IPS DF 6.9 (cell line): ENCODE data around the gene SPRED2.

Experiments used
- DNase-seq: peaks from one replicate; pipeline ENCODE4 v3.0.0-alpha.2; 2013; ENCODE audit warnings: low read depth, low spot score
- H3K27ac ChIP-seq: one replicate; pipeline ENCODE4 v1.5.1; 2013; ENCODE audit warnings: low read length, control low read depth
- H3K27me3 ChIP-seq: 2 replicates; pipeline ENCODE4 v1.6.1; 2013; ENCODE audit warnings: mild to moderate bottlenecking, low read length; ENCODE audit not compliant: control insufficient read depth, insufficient read depth
- H3K36me3 ChIP-seq: 2 replicates; pipeline ENCODE4 v1.6.1; 2013; ENCODE audit warnings: low read length; ENCODE audit not compliant: control insufficient read depth, insufficient read depth
- H3K4me1 ChIP-seq: 2 replicates; pipeline ENCODE4 v1.6.1; 2013; ENCODE audit warnings: low read length; ENCODE audit not compliant: control insufficient read depth, insufficient read depth
- H3K4me3 ChIP-seq: 2 replicates; pipeline ENCODE4 v1.5.1; 2013; ENCODE audit warnings: mild to moderate bottlenecking, low read length
- H3K9me3 ChIP-seq: 2 replicates; pipeline ENCODE4 v1.6.1; 2013; ENCODE audit warnings: low read length, inconsistent platforms; ENCODE audit not compliant: control insufficient read depth, insufficient read depth
- WGBS: extraction: QIAGEN DNeasy Blood & Tissue Kit; methylation state at CpG from one replicate; pipeline ENCODE4 v1.1.7; 2013; ENCODE audit warnings: mixed read lengths, missing lambda C conversion rate; ENCODE audit not compliant: insufficient read length, insufficient coverage; 5-methylcytosine and 5-hydroxymethylcytosine counted together

The SPRED2 gene

DNA sequence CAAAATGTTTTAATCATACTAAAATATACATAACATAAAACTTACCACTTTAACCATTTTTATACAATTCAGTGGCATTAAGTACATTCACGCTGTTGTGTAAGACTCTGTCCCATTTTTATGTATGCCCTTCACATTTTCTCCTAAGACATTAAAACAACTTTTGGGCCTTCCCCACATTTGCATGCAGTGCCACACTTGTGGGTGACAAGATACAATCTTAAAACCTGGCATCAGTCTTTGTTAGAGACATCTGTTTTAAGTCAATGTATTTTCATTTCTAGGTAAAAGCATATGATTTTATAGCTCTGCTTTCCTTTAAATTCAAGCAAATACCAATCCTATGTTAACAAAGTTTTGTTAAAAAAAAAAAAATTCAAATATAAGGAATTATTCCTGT is 17.3 kb downstream of the SPRED2 start:
- no CpG with 5 or more reads among the region's 1 CpG for WGBS
- Histone ChIP-seq H3K27ac (no peak overlapping the region), H3K4me3 (no peak overlapping the region), H3K9me3 (no peaks in the 10 kb centered on the region), H3K36me3 (no peaks in the 10 kb centered on the region), H3K27me3 (no peaks in the 10 kb centered on the region), H3K4me1 (peaks cover 4% of the 10 kb centered on the region; the same call in 1 of the 2 replicates)
- DNase-seq = no peak

DNA sequence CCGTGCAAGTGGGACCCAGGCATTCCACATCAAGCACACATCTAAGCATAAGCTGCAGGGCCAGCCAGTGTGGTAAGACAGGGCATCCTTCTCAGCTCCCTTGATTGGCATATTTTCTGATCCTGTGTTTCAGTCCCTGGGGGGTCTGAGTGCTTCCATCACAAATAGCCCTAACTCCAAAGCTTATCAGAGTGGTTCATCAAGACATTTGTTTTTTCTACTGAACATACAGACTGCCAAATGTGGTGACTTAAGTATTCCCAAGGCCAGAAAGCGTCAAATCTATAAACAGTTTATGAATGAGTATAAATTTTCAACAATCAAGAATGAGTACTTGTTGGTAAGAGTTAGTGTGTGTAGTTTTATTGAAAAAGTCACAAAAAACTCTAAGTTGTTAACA is 18.8 kb downstream of the SPRED2 start:
- no CpG with 5 or more reads among the region's 2 CpGs for WGBS
- DNase-seq = no peak
- Histone ChIP-seq H3K36me3 (no peaks in the 10 kb centered on the region), H3K27ac (no peak overlapping the region), H3K4me1 (peaks cover 4% of the 10 kb centered on the region; the same call in 1 of the 2 replicates), H3K9me3 (no peaks in the 10 kb centered on the region), H3K27me3 (no peaks in the 10 kb centered on the region), H3K4me3 (no peak overlapping the region)

DNA sequence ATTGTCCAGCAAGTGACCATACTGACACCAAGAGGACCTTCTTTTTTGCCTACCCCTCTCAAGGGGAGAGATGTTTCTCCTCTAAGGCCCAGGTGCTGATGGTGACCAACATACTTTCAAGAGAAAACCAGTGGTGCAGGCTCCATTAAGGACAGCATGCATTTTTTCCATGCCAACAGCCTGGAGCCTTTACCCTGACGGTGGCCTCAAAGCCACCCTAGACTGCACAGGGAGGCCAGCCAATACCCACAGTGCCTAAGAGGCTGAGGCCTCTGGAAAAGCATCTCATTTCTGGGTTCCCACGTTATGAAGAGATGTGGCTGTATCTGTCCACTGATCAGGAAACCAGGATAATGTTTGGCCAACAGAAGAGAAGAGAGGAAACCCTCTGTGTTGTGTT is 19.3 kb downstream of the SPRED2 start:
- no peaks in the 10 kb centered on the region for H3K36me3 ChIP-seq
- DNase-seq = no peak
- peaks cover 4% of the 10 kb centered on the region; the same call in 1 of the 2 replicates for H3K4me1 ChIP-seq
- H3K27ac ChIP-seq = no peak overlapping the region
- H3K9me3 ChIP-seq = no peaks in the 10 kb centered on the region
- no CpG with 5 or more reads among the region's 2 CpGs for WGBS
- no peak overlapping the region for H3K4me3 ChIP-seq
- no peaks in the 10 kb centered on the region for H3K27me3 ChIP-seq

DNA sequence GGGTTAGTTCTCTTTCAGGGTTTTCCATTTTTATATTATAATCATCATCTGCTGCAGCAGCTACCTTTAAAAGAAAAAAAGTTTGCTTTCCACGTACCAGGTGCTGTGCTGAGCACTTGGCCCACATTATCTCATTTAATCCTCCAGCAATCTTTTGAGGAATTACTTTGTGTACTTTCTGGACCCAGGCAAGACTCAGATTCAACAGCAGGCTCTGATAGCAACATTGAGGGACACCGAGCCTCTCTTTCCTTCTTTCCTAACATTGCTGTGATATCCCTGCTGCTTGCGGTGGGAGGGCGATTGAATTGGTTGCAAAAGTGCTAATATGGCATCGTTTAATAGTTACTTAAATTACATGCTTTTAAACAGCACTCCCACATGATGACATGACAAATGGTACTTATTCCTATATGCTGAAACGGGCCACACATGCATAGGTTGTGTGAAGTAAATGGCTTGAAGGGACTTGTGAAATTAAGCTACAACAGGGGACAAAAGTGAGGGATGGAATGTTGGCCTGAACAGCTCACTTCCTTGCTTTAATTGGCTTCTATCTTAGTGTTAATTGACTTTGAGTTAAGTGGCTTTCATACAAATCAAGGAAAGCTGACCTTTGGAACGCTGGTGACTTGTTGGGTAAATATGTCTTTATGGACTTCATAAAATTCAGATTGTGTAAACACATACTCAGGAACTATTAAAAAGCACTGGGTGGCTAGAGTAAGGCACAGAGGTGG is 21.2 kb downstream of the SPRED2 start:
- no peak for DNase-seq
- WGBS = no CpG with 5 or more reads among the region's 7 CpGs
- Histone ChIP-seq H3K27me3 (no peaks in the 10 kb centered on the region), H3K4me1 (peaks cover 8% of the 10 kb centered on the region; the same call in 1 of the 2 replicates), H3K9me3 (no peaks in the 10 kb centered on the region), H3K27ac (no peak overlapping the region), H3K4me3 (no peak overlapping the region), H3K36me3 (no peaks in the 10 kb centered on the region)

DNA sequence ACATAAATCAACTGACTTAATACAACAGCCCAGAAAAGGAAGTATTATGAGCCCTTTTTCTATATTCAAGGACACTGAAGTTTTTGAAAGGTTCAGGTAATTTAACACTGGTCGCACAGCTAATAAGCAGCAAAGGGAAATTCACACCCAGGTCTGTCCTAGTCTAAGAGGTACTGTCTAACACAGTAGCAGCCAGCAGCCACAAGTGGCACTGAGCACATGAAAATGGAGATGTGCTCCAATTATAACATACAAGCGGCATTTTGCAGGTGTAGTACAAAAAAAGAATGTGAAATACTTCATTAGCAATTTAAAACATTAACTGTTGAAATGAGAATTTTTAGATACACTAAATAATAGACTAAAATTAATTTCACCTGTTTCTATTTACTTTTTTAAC is 23.4 kb downstream of the SPRED2 start:
- no peak overlapping the region for H3K4me3 ChIP-seq
- no peaks in the 10 kb centered on the region for H3K27me3 ChIP-seq
- no peak for DNase-seq
- peaks cover 10% of the 10 kb centered on the region; the same call in 1 of the 2 replicates for H3K4me1 ChIP-seq
- no peak overlapping the region for H3K27ac ChIP-seq
- H3K36me3 ChIP-seq = no peaks in the 10 kb centered on the region
- H3K9me3 ChIP-seq = no peaks in the 10 kb centered on the region
- WGBS = no CpG with 5 or more reads among the region's 2 CpGs

DNA sequence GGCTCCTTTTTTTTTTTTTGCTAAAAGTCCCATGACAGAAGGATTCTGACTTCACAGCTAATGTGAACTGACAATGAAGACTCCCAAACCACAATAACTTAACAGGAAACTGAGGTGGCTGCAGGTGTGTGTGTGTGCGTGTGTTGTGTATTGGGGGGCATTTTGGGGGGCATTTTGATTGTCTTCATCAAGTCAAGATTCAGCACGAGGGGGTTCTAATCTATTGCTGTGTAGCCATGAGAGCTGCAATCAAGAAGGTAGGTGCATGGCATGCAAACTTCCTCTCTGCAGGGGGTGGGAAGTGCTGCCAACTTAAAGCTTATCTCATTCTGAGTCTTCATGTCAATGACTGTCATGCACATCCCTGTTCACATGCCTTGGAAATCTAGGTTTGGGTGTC is 25.2 kb downstream of the SPRED2 start:
- Histone ChIP-seq H3K4me1 (peaks cover 6% of the 10 kb centered on the region; the same call in 1 of the 2 replicates), H3K27me3 (no peaks in the 10 kb centered on the region), H3K27ac (no peak overlapping the region), H3K36me3 (no peaks in the 10 kb centered on the region), H3K4me3 (no peak overlapping the region), H3K9me3 (no peaks in the 10 kb centered on the region)
- no CpG with 5 or more reads among the region's 2 CpGs for whole genome bisulfite sequencing
- DNase-seq = no peak

DNA sequence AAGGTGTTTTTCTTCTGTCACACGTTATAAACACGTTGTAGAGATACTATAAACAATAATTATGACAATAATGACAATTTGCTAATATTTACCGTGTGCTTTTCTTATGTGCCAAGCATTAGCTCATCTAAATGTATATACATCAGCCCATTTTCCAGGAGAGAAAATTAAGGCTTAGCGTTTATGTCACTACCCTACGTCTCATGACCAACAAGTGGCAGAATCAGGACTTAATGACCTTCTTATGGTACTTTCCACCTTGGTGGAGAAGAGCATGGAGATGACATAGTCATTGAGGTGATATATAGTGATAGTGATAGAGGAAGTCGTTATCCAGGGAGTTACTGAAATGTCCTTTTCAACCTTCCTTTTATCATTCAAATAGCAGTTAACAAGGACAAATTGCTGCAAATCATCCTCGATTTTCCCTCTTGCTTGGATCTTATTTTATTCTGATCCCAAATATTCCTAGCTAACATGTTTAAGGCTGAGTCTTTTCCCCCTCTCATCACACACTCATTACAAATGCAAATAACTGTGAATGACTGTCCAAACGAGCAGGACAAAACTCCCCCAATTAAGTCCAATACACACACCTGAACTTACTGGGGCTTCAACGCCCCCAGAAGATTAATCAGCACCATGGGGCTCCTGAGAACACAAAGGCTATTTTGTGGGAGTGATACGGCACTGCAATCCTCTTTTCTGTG is 27.3 kb downstream of the SPRED2 start:
- peaks cover 6% of the 10 kb centered on the region; the same call in 1 of the 2 replicates for H3K4me1 ChIP-seq
- no peaks in the 10 kb centered on the region for H3K27me3 ChIP-seq
- WGBS = no CpG with 5 or more reads among the region's 10 CpGs
- DNase-seq = no peak
- no peak overlapping the region for H3K4me3 ChIP-seq
- H3K27ac ChIP-seq = no peak overlapping the region
- H3K9me3 ChIP-seq = no peaks in the 10 kb centered on the region
- H3K36me3 ChIP-seq = no peaks in the 10 kb centered on the region

DNA sequence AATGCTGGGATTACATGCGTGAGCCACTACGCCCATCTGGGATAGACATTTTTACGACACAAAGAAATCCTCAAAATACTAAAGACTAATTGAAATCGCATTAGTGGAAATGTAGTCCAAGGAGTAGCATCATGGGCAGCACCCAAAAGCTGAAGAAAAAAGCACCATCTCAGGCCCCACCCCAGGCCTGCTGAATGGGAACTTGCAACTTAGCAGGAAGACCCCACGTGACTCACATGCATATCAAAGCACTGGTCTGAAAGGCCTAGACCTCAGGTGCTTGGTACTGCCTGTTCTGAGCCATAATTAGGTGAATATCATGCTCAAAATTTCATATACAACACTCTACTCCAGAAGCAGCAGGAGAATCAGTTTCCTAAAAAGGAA is 28.9 kb downstream of the SPRED2 start:
- H3K4me3 ChIP-seq = no peak overlapping the region
- no CpG with 5 or more reads among the region's 5 CpGs for WGBS
- H3K36me3 ChIP-seq = no peaks in the 10 kb centered on the region

DNA sequence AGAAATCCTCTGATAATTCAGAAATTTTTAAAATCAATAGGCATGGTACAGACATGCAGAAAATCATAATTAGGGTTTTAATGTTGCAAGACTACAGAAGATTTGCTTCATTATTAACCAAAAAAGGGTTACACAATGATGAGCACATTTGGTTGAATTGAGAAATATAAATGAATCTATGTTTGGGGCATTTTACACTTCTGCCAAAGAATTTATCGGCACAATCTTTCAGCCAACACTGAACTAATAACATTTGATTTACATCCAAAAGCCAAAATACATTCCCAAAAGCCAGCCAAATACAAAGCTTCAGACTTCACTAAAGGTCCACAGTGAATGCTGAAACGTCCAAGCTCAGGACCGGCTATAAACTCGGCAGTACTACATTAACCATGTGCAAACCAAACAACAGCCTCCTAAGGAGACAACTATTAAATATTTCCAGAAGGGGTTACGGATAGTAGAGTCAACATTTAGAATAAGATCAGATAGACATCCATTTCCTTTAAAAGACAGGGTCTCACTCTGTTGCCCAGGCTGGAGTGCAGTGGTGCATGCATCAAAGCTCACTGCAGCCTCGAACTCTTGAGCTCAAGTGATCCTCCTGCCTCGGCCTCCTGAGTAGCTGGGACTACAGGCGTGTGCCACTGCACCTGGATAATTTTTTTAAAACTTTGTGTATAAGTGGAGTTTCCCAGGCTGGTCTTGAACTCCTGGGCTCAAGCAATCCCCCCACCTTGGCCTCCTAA is 29.4 kb downstream of the SPRED2 start:
- Histone ChIP-seq H3K9me3 (no peaks in the 10 kb centered on the region), H3K4me3 (no peak overlapping the region), H3K27ac (no peak overlapping the region), H3K4me1 (peaks cover 6% of the 10 kb centered on the region; the same call in 1 of the 2 replicates), H3K36me3 (no peaks in the 10 kb centered on the region), H3K27me3 (no peaks in the 10 kb centered on the region)
- DNase-seq = no peak
- no CpG with 5 or more reads among the region's 8 CpGs for WGBS

More for the DNA sequence above, 28.9 kb downstream of the SPRED2 start:
- H3K9me3 ChIP-seq = no peaks in the 10 kb centered on the region
- no peak for DNase-seq
- H3K4me1 ChIP-seq = peaks cover 6% of the 10 kb centered on the region; the same call in 1 of the 2 replicates
- H3K27ac ChIP-seq = no peak overlapping the region
- H3K27me3 ChIP-seq = no peaks in the 10 kb centered on the region

DNA sequence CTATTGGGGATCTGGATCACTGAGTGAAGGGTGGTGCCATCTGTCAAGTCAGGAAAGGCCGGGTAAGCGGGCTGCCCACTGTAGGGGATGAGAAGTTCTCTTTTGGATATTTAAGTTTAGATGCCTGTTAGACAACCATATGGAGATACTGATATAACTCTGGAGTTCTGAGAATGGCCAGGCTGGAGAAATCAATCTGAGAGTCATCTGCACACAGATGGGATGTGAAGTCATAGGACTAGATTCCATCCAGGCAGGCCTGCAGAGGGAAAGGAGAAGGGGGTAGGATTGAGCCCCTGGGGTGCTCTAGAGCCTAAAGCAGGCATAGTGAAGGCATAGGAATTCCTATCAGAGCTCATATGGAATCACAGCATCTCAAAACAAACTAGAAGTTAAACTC is 30.1 kb downstream of the SPRED2 start:
- no CpG with 5 or more reads among the region's 2 CpGs for WGBS
- Histone ChIP-seq H3K27me3 (no peaks in the 10 kb centered on the region), H3K9me3 (no peaks in the 10 kb centered on the region), H3K36me3 (no peaks in the 10 kb centered on the region), H3K4me3 (no peak overlapping the region), H3K27ac (no peak overlapping the region), H3K4me1 (peaks cover 6% of the 10 kb centered on the region; the same call in 1 of the 2 replicates)
- DNase-seq = no peak
